PFSK-1 (cell line): Measurements from ENCODE around the gene NUDT21.

Experiments
- FOXP2 ChIP-seq: optimal IDR thresholded peaks from 2 replicates; pipeline ENCODE3; 2011; ENCODE audit warnings: borderline replicate concordance, control low read depth, inconsistent platforms; ENCODE audit not compliant: insufficient read depth; ENCODE audit errors: extremely low read length, extremely low read depth
- POLR2AphosphoS5 ChIP-seq: IDR thresholded peaks from 2 replicates; pipeline ENCODE4 v1.6.1; 2012; ENCODE audit warnings: low read depth, mild to moderate bottlenecking, control low read depth, low read length, moderate library complexity
- REST ChIP-seq, 2 experiments: IDR thresholded peaks; 2 replicates each; pipeline versions ENCODE4 v1.6.1 to v1.8.0; 2011 to 2012; ENCODE audit warnings: low read depth in 2 of 2, low read length in 2 of 2, control low read depth in 1 of 2, inconsistent platforms in 1 of 2, mild to moderate bottlenecking in 1 of 2, moderate library complexity in 1 of 2; ENCODE audit not compliant: insufficient read depth in 1 of 2
- SIN3A ChIP-seq: IDR thresholded peaks from 2 replicates; pipeline ENCODE4 v1.6.1; 2012; ENCODE audit warnings: mild to moderate bottlenecking, low read length, moderate library complexity, borderline replicate concordance; ENCODE audit not compliant: insufficient read depth
- TAF1 ChIP-seq: IDR thresholded peaks from 2 replicates; pipeline ENCODE4 v1.6.1; 2012; ENCODE audit warnings: low read length, control low read depth, borderline replicate concordance; ENCODE audit not compliant: insufficient read depth

NUDT21 gene

GRCh38 chr16:56399486-56399885 lies 51.6 kb downstream of the NUDT21 start:
- TF ChIP-seq POLR2AphosphoS5: no peak
- no peak for TF ChIP-seq FOXP2
- TF ChIP-seq REST (IDR thresholded peaks at IDR 0.05; ENCODE audit: insufficient read depth in 1 of 2, low read depth in 2 of 2, low read length in 2 of 2): no peak

- TF ChIP-seq FOXP2 (no peak), REST (IDR thresholded peaks at IDR 0.05; ENCODE audit: insufficient read depth in 1 of 2, low read depth in 2 of 2, low read length in 2 of 2) (no peak), POLR2AphosphoS5 (no peak), TAF1 (no peak), SIN3A (no peak)
Observed at GRCh38 chr16:56399047-56399446, 52.1 kb downstream of the NUDT21 start.

- TF ChIP-seq REST (IDR thresholded peaks at IDR 0.05; ENCODE audit: insufficient read depth in 1 of 2, low read depth in 2 of 2, low read length in 2 of 2) (no peak), TAF1 (no peak), POLR2AphosphoS5 (no peak), SIN3A (no peak), FOXP2 (no peak)
Observed at GRCh38 chr16:56389554-56389953, 61.6 kb downstream of the NUDT21 start.

- no peak for TF ChIP-seq POLR2AphosphoS5
- TF ChIP-seq SIN3A: no peak
- no peak for TF ChIP-seq TAF1
- no peak for TF ChIP-seq FOXP2
- no peak for TF ChIP-seq REST (IDR thresholded peaks at IDR 0.05; ENCODE audit: insufficient read depth in 1 of 2, low read depth in 2 of 2, low read length in 2 of 2)
Observed at GRCh38 chr16:56388209-56388608, 62.9 kb downstream of the NUDT21 start.

- no peak for TF ChIP-seq SIN3A
Observed at GRCh38 chr16:56387396-56387795, 63.7 kb downstream of the NUDT21 start.
